ENCODE results near the gene ZNF165.
A peak's percentile ranks its signal among the peaks of the same experiment; 100 is the strongest.
"Not testable (repeated sequence)": the region's sequence is repeated elsewhere in the genome, so short reads cannot be mapped to it uniquely, and the experiment has no call there.

The ZNF165 gene

GRCh38 chr6:28080381-28080630 is at the start of gene ZNF165:
Gene ZNF165, plus strand, starts transcription at chr6:28080568. Its CDS starts 4,913 bp downstream, at chr6:28085481.
- not testable (repeated sequence) for DNase-seq

- no peak for DNase-seq
These were observed 26.8 kb upstream of the ZNF165 start for GRCh38 chr6:28053584-28053983.

- no peak for DNase-seq
These were observed 20.0 kb upstream of the ZNF165 start for GRCh38 chr6:28060405-28060804.

GRCh38 chr6:28064272-28064671 is 16.1 kb upstream of the ZNF165 start:
- DNase-seq = no peak

- DNase-seq = no peak
These were observed 12.3 kb upstream of the ZNF165 start for GRCh38 chr6:28068067-28068466.

GRCh38 chr6:28070968-28071367 is 9.4 kb upstream of the ZNF165 start:
- not testable (repeated sequence) for DNase-seq

GRCh38 chr6:28078050-28078449 is 2.3 kb upstream of the ZNF165 start:
- no peak for DNase-seq

- no peak for DNase-seq
These were observed 1.5 kb upstream of the ZNF165 start for GRCh38 chr6:28078836-28079235.

GRCh38 chr6:28080631-28081485 is 490 bp downstream of the ZNF165 start:
- peak; percentile 95 for DNase-seq

GRCh38 chr6:28081486-28081751 is 1.1 kb downstream of the ZNF165 start:
- DNase-seq = peak; percentile 71

- DNase-seq = no peak
These were observed 2.6 kb downstream of the ZNF165 start for GRCh38 chr6:28082939-28083338.

- no peak for DNase-seq
These were observed 8.7 kb downstream of the ZNF165 start for GRCh38 chr6:28089054-28089453.

- DNase-seq = no peak
These were observed 10.7 kb downstream of the ZNF165 start for GRCh38 chr6:28090917-28091586.

GRCh38 chr6:28102222-28102621 is 21.9 kb downstream of the ZNF165 start:
- not testable (repeated sequence) for DNase-seq

- not testable (repeated sequence) for DNase-seq
These were observed 22.3 kb downstream of the ZNF165 start for GRCh38 chr6:28102699-28103098.

GRCh38 chr6:28104392-28105244 is 24.2 kb downstream of the ZNF165 start:
- DNase-seq = peak; percentile 87

- DNase-seq = no peak
These were observed 24.9 kb downstream of the ZNF165 start for GRCh38 chr6:28105245-28105639.

GRCh38 chr6:28107506-28107905 is 27.1 kb downstream of the ZNF165 start:
- DNase-seq = no peak

GRCh38 chr6:28111964-28112363 is 31.6 kb downstream of the ZNF165 start:
- DNase-seq = no peak

GRCh38 chr6:28115799-28116198 is 35.4 kb downstream of the ZNF165 start:
- no peak for DNase-seq

GRCh38 chr6:28117386-28118050 is 37.1 kb downstream of the ZNF165 start:
- no peak for DNase-seq

- no peak for DNase-seq
These were observed 37.8 kb downstream of the ZNF165 start for GRCh38 chr6:28118217-28118616.

GRCh38 chr6:28121876-28122275 is 41.5 kb downstream of the ZNF165 start:
- no peak for DNase-seq
